H1 (cell line): ENCODE results near the gene ZNF462.

Experiments
- CHD1 ChIP-seq: IDR thresholded peaks from 2 replicates; pipeline ENCODE4 v1.6.1; 2012; ENCODE audit warnings: low read depth, low read length, improper control_type of control experiment
- CREB1 ChIP-seq: IDR thresholded peaks from 2 replicates; pipeline ENCODE4 v1.6.1; 2012; ENCODE audit warnings: inconsistent platforms
- CTCF ChIP-seq, 3 experiments: IDR thresholded peaks; 1 replicate in 2 of 3; 2 replicates in 1 of 3; pipeline versions ENCODE4 v1.5.1 to v1.6.1; 2011; ENCODE audit warnings: low read length in 3 of 3, mild to moderate bottlenecking in 3 of 3, inconsistent platforms in 2 of 3, low read depth in 1 of 3, moderate library complexity in 1 of 3; ENCODE audit not compliant: insufficient read depth in 1 of 3; ENCODE audit errors: control extremely low read depth in 1 of 3
- EP300 ChIP-seq, 2 experiments: IDR thresholded peaks; 1 replicate in 1 of 2; 2 replicates in 1 of 2; pipeline ENCODE4 v1.6.1; 2011 to 2012; ENCODE audit warnings: low read depth in 2 of 2, low read length in 2 of 2, mild to moderate bottlenecking in 2 of 2, borderline replicate concordance in 1 of 2, inconsistent platforms in 1 of 2, moderate library complexity in 1 of 2
- EZH2 ChIP-seq: fragments of 200-600 bp; sonication (generic); IDR thresholded peaks from 2 replicates; pipeline ENCODE4 v1.7.1; 2012; ENCODE audit warnings: low read depth, mild to moderate bottlenecking, moderate library complexity, low read length, inconsistent platforms; ENCODE audit not compliant: severe bottlenecking
- GABPA ChIP-seq: IDR thresholded peaks from 2 replicates; pipeline ENCODE4 v1.6.1; 2011; ENCODE audit warnings: mild to moderate bottlenecking, low read length, moderate library complexity, borderline replicate concordance; ENCODE audit not compliant: insufficient read depth
- HDAC2 ChIP-seq, 2 experiments: fragments of 300-600 bp in 1 of 2; sonication (generic) in 1 of 2; IDR thresholded peaks; 2 replicates each; pipeline ENCODE4 v1.6.1; 2011 to 2012; ENCODE audit warnings: low read depth in 2 of 2, low read length in 2 of 2, mild to moderate bottlenecking in 2 of 2, moderate library complexity in 2 of 2, borderline replicate concordance in 1 of 2, inconsistent platforms in 1 of 2
- JUN ChIP-seq: IDR thresholded peaks from 2 replicates; pipeline ENCODE4 v1.6.1; 2011; ENCODE audit warnings: low read depth, mild to moderate bottlenecking, improper control_type of control experiment, low read length
- MAFK ChIP-seq: IDR thresholded peaks from 2 replicates; pipeline ENCODE4 v1.6.1; 2012; ENCODE audit warnings: low read depth, mild to moderate bottlenecking, improper control_type of control experiment, low read length
- POLR2A ChIP-seq, 2 experiments: IDR thresholded peaks; 1 replicate in 1 of 2; 2 replicates in 1 of 2; pipeline ENCODE4 v1.6.1; 2011; ENCODE audit warnings: low read depth in 2 of 2, low read length in 2 of 2, mild to moderate bottlenecking in 2 of 2; ENCODE audit errors: control extremely low read depth in 1 of 2
- RFX5 ChIP-seq: IDR thresholded peaks from 2 replicates; pipeline ENCODE4 v1.6.1; 2011; ENCODE audit warnings: low read depth, low read length, improper control_type of control experiment, borderline replicate concordance
- RNF2 ChIP-seq: fragments of 200-900, 300-1000 bp; sonication (generic); IDR thresholded peaks from 2 replicates; pipeline ENCODE4 v1.7.1; 2016; ENCODE audit warnings: borderline replicate concordance, low read depth, mild to moderate bottlenecking, antibody characterized with exemption, low read length; ENCODE audit not compliant: poor library complexity, severe bottlenecking; ENCODE audit errors: missing control alignments
- YY1 ChIP-seq: IDR thresholded peaks from 2 replicates; pipeline ENCODE4 v1.6.1; 2011; ENCODE audit warnings: low read depth, mild to moderate bottlenecking, low read length
- ZNF274 ChIP-seq: IDR thresholded peaks from 2 replicates; pipeline ENCODE4 v1.7.0; 2012; ENCODE audit warnings: low read length, borderline replicate concordance; ENCODE audit errors: extremely low read depth

GRCh38 chr9:106964822-106965525 is 102.0 kb downstream of the ZNF462 start:
- TF ChIP-seq ZNF274 (no peak), CTCF (IDR thresholded peaks at IDR 0.05; ENCODE audit: control extremely low read depth in 1 of 3, insufficient read depth in 1 of 3, low read depth in 1 of 3, low read length in 3 of 3) (no peak), POLR2A (IDR thresholded peaks at IDR 0.05; ENCODE audit: control extremely low read depth in 1 of 2, low read depth in 2 of 2, low read length in 2 of 2) (no peak), JUN (no peak), MAFK (no peak), RNF2 (no peak), GABPA (no peak), EP300 (IDR thresholded peaks at IDR 0.05; ENCODE audit: borderline replicate concordance in 1 of 2, low read depth in 2 of 2, low read length in 2 of 2) (no peak), CHD1 (no peak), EZH2 (no peak), HDAC2 (IDR thresholded peaks at IDR 0.05; ENCODE audit: borderline replicate concordance in 1 of 2, low read depth in 2 of 2, low read length in 2 of 2) (no peak), CREB1 (no peak), YY1 (no peak), RFX5 (no peak)
